H1 (cell line): ENCODE results near the gene HDAC2. TPM values are rescaled to one million over a fixed set of nuclear protein-coding genes. Genes with fewer than 3 reads are reported as not detected.
"Not testable (repeated sequence)": the region's sequence is repeated elsewhere in the genome, so short reads cannot be mapped to it uniquely, and the experiment has no call there.

Experiments used
- CTCF ChIA-PET: fragments of 300-600 bp; sonication (Branson Sonifier 250); formaldehyde crosslinking; loops from one replicate; lab custom pipeline; 2021; ENCODE audit not compliant: partially characterized antibody; lab: Charles Lee
- POLR2A ChIA-PET: fragments of 300-600 bp; sonication (Branson Sonifier 250); formaldehyde crosslinking; loops from one replicate; lab custom pipeline; 2021; ENCODE audit warnings: inconsistent platforms; ENCODE audit not compliant: partially characterized antibody; lab: Charles Lee
- DNase-seq, 2 experiments: peaks; one replicate each; pipeline versions ENCODE4 v3.0.0 to v3.0.0-alpha.2; 2010 to 2022; ENCODE audit warnings: low spot score in 2 of 2, low read depth in 1 of 2, mixed read lengths in 1 of 2
- FAIRE-seq: peaks from 2 replicates; lab custom pipeline; 2011; peaks lifted over from hg19 to GRCh38; lab: Jason Lieb, UNC
- H2AFZ ChIP-seq: 2 replicates; pipeline ENCODE4 v1.8.1; 2012; ENCODE audit warnings: low read length, inconsistent platforms
- H2AK5ac ChIP-seq: 2 replicates; pipeline ENCODE4 v1.6.1; 2013; ENCODE audit warnings: low read depth, low read length
- H2BK120ac ChIP-seq: replicated peaks from 2 replicates; pipeline ENCODE3; 2013; ENCODE audit warnings: low read depth, low read length, inconsistent platforms
- H2BK12ac ChIP-seq: 2 replicates; pipeline ENCODE4 v1.6.1; 2013; ENCODE audit warnings: low read depth, low read length
- H2BK15ac ChIP-seq: 2 replicates; pipeline ENCODE4 v1.6.1; 2013; ENCODE audit warnings: low read length
- H2BK20ac ChIP-seq: 2 replicates; pipeline ENCODE4 v1.6.1; 2013; ENCODE audit warnings: low read length
- H2BK5ac ChIP-seq: 2 replicates; pipeline ENCODE4 v1.6.1; 2013; ENCODE audit warnings: low read depth, low read length
- H3K14ac ChIP-seq: 2 replicates; pipeline ENCODE4 v1.6.1; 2013; ENCODE audit warnings: inconsistent platforms; ENCODE audit not compliant: insufficient read length
- H3K18ac ChIP-seq: 2 replicates; pipeline ENCODE4 v1.6.1; 2013; ENCODE audit warnings: low read length; ENCODE audit errors: extremely low read depth
- H3K23ac ChIP-seq: 2 replicates; pipeline ENCODE4 v1.6.1; 2013; ENCODE audit warnings: inconsistent platforms; ENCODE audit not compliant: insufficient read length
- H3K23me2 ChIP-seq: 2 replicates; pipeline ENCODE4 v1.6.1; 2013; ENCODE audit warnings: low read depth, low read length
- H3K27ac ChIP-seq: 2 replicates; pipeline ENCODE4 v1.6.1; 2011; ENCODE audit warnings: low read depth, low read length, inconsistent platforms
- H3K27me3 ChIP-seq, 4 experiments: replicated peaks in 1 of 4; 1 replicate in 1 of 4; 2 replicates in 3 of 4; pipeline versions ENCODE4 v1.6.1 to v1.8.1; 2011 to 2013; ENCODE audit warnings: low read length in 3 of 4, mild to moderate bottlenecking in 3 of 4, inconsistent platforms in 2 of 4, mixed read lengths in 2 of 4, moderate library complexity in 1 of 4; ENCODE audit not compliant: control insufficient read depth in 3 of 4, insufficient read depth in 3 of 4; ENCODE audit errors: extremely low read depth in 1 of 4
- H3K36me3 ChIP-seq, 4 experiments: 2 replicates each; pipeline versions ENCODE4 v1.6.1 to v1.8.1; 2011 to 2013; ENCODE audit warnings: mild to moderate bottlenecking in 4 of 4, low read length in 3 of 4, moderate library complexity in 2 of 4, control low read depth in 1 of 4, inconsistent platforms in 1 of 4; ENCODE audit not compliant: insufficient read depth in 4 of 4, control insufficient read depth in 2 of 4
- H3K4ac ChIP-seq: replicated peaks from 2 replicates; pipeline ENCODE3; 2013; ENCODE audit warnings: low read length, low read depth, mixed read lengths, inconsistent platforms; ENCODE audit not compliant: insufficient read length
- H3K4me1 ChIP-seq, 4 experiments: replicated peaks in 1 of 4; 1 replicate in 1 of 4; 2 replicates in 3 of 4; pipeline versions ENCODE4 v1.6.1 to v1.8.1; 2011 to 2013; ENCODE audit warnings: low read length in 3 of 4, inconsistent platforms in 2 of 4, mixed read lengths in 1 of 4; ENCODE audit not compliant: insufficient read depth in 4 of 4, control insufficient read depth in 3 of 4
- H3K4me2 ChIP-seq, 2 experiments: 2 replicates each; pipeline versions ENCODE4 v1.6.1 to v1.8.1; 2011 to 2013; ENCODE audit warnings: low read depth in 2 of 2, low read length in 2 of 2, control low read depth in 1 of 2, inconsistent platforms in 1 of 2, mild to moderate bottlenecking in 1 of 2; ENCODE audit not compliant: insufficient read depth in 1 of 2
- H3K4me3 ChIP-seq, 4 experiments: fragments of 200-600, 300-600 bp in 1 of 4; sonication (generic), shearing (Covaris generic), sonication (Bioruptor Twin) in 1 of 4; 2 replicates each; pipeline versions ENCODE4 v1.5.1 to v1.8.1; 2011 to 2016; ENCODE audit warnings: low read length in 4 of 4, low read depth in 3 of 4, control low read depth in 2 of 4, inconsistent platforms in 2 of 4, mild to moderate bottlenecking in 2 of 4, mixed read lengths in 1 of 4, moderate library complexity in 1 of 4; ENCODE audit not compliant: insufficient read depth in 2 of 4; ENCODE audit errors: extremely low read depth in 1 of 4
- H3K56ac ChIP-seq: replicated peaks from 2 replicates; pipeline ENCODE3; 2013; ENCODE audit warnings: low read depth, mild to moderate bottlenecking, mixed read lengths, low read length, inconsistent platforms; ENCODE audit not compliant: insufficient read length
- H3K79me1 ChIP-seq: 2 replicates; pipeline ENCODE4 v1.6.1; 2013; ENCODE audit warnings: low read depth, low read length, control low read depth
- H3K79me2 ChIP-seq, 2 experiments: 2 replicates each; pipeline versions ENCODE4 v1.6.1 to v1.8.1; 2012 to 2013; ENCODE audit warnings: low read length in 2 of 2, mild to moderate bottlenecking in 2 of 2, inconsistent platforms in 1 of 2; ENCODE audit not compliant: insufficient read depth in 2 of 2, control insufficient read depth in 1 of 2
- H3K9ac ChIP-seq, 4 experiments: replicated peaks in 1 of 4; 1 replicate in 1 of 4; 2 replicates in 3 of 4; pipeline versions ENCODE4 v1.6.1 to v1.8.1; 2011 to 2013; ENCODE audit warnings: low read depth in 3 of 4, low read length in 3 of 4, control low read depth in 2 of 4, mild to moderate bottlenecking in 2 of 4, moderate library complexity in 2 of 4, inconsistent platforms in 1 of 4; ENCODE audit errors: extremely low read depth in 1 of 4
- H3K9me3 ChIP-seq, 2 experiments: 2 replicates each; pipeline versions ENCODE4 v1.6.1 to v1.8.1; 2012 to 2013; ENCODE audit warnings: mild to moderate bottlenecking in 2 of 2, moderate library complexity in 2 of 2, control low read depth in 1 of 2, inconsistent platforms in 1 of 2, low read depth in 1 of 2, low read length in 1 of 2, mixed read lengths in 1 of 2; ENCODE audit not compliant: insufficient read depth in 2 of 2
- H4K20me1 ChIP-seq, 2 experiments: replicated peaks in 1 of 2; 2 replicates each; pipeline versions ENCODE3 to v1.8.1; 2011 to 2013; ENCODE audit warnings: inconsistent platforms in 2 of 2, low read length in 2 of 2, mild to moderate bottlenecking in 1 of 2; ENCODE audit not compliant: insufficient read depth in 2 of 2, control insufficient read depth in 1 of 2
- H4K5ac ChIP-seq: 2 replicates; pipeline ENCODE4 v1.6.1; 2013; ENCODE audit warnings: low read length, low read depth, mixed read lengths, inconsistent platforms; ENCODE audit not compliant: insufficient read length
- H4K8ac ChIP-seq: 2 replicates; pipeline ENCODE4 v1.8.0; 2013; ENCODE audit warnings: mild to moderate bottlenecking, moderate library complexity, low read length, inconsistent platforms; ENCODE audit not compliant: insufficient read depth; ENCODE audit errors: extremely low read depth
- H4K91ac ChIP-seq: replicated peaks from 2 replicates; pipeline ENCODE3; 2013; ENCODE audit warnings: low read length, mixed read lengths, inconsistent platforms; ENCODE audit not compliant: insufficient read length
- WGBS, 2 experiments: shearing (Covaris generic) in 1 of 2; methylation state at CpG; one replicate each; pipeline versions ENCODE4 v1.1.6 to v1.1.7; 2013 to 2015; ENCODE audit warnings: low lambda C conversion rate in 2 of 2, mixed read lengths in 2 of 2, inconsistent platforms in 1 of 2, low coverage in 1 of 2, missing lambda C conversion rate in 1 of 2; ENCODE audit not compliant: insufficient replicate concordance in 2 of 2, insufficient coverage in 1 of 2, insufficient read length in 1 of 2; ENCODE audit errors: extremely low coverage in 1 of 2, missing lambda C conversion rate in 1 of 2; 5-methylcytosine and 5-hydroxymethylcytosine counted together
- polyA plus RNA-seq, 7 experiments: library from polyadenylated mRNA; depleted of rRNA in 3 of 7; stranded (reverse) in 5 of 7; unstranded in 2 of 7; fragments of >200 nt in 5 of 7; fragments of 200-250 nt in 2 of 7; gene quantifications; 1 replicate in 5 of 7; 2 replicates in 1 of 7; 4 replicates in 1 of 7; pipeline versions ENCODE4 v1.2.1 to v1.2.3, GENCODE V29; 2011 to 2013; ENCODE audit warnings: missing spikeins in 2 of 7, mixed read lengths in 2 of 7
- total RNA-seq: library from RNA; stranded (reverse); fragmentation: NEBNext Ultra II Directional; extraction: Animal tissue kit (Norgen Biotek cat#: 25700); gene quantifications from 2 replicates; pipeline ENCODE4 v1.2.1, GENCODE V29; 2021

HDAC2 gene
- total and polyA plus RNA-seq, 2 of the 8 experiments (the other 6 are each of a cell fraction or from before 2014, with no cell fraction given), result 323 to 374 TPM

DNA sequence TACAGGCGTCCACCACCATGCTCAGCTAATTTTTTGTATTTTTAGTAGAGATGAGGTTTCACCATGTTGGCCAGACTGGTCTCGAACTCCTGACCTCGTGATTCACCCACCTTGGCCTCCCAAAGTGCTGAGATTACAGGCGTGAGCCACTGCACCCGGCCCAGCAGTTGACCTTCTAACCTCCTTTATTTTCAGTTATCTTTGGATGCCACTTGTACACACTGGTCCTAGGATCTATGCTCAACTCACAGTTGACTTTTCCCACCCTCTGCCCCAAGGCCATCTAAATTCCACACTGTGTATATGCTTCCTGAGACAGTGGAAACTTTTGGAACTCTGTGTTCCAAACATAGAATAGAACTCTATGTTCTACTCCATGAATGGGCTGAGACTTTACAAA is 11.7 kb upstream of the HDAC2 start:
- H4K91ac ChIP-seq, H3K14ac ChIP-seq, H3K23ac ChIP-seq, H4K20me1 ChIP-seq, H3K36me3 ChIP-seq, H3K23me2 ChIP-seq, H2BK5ac ChIP-seq, H2BK120ac ChIP-seq, CTCF ChIA-PET, H3K56ac ChIP-seq, H2BK20ac ChIP-seq, H3K4ac ChIP-seq, DNase-seq, H3K9ac ChIP-seq, H3K4me3 ChIP-seq, H4K5ac ChIP-seq, H3K18ac ChIP-seq, H3K79me2 ChIP-seq, FAIRE-seq, H2AFZ ChIP-seq, H2BK12ac ChIP-seq, H3K4me1 ChIP-seq, H2AK5ac ChIP-seq, H4K8ac ChIP-seq, H3K27me3 ChIP-seq, H3K27ac ChIP-seq, POLR2A ChIA-PET, H3K4me2 ChIP-seq, H2BK15ac ChIP-seq, H3K79me1 ChIP-seq, H3K9me3 ChIP-seq: not testable (repeated sequence)
- WGBS, 2 experiments, result 87% methylated on average over 5 of the region's 5 CpGs; no CpG with 5 or more reads in 1 of the 2 experiments
